Stomach (tissue), 4 donors: ENCODE data around the gene POLE.

Experiments used
- POLR2A ChIP-seq, 4 donors: fragments of 450-650 bp; IDR thresholded peaks; one replicate each; pipeline ENCODE4 v1.6.1; 2016; ENCODE audit warnings: antibody characterized with exemption in 4 of 4, control low read depth in 2 of 4, mild to moderate bottlenecking in 1 of 4, moderate library complexity in 1 of 4
- POLR2AphosphoS5 ChIP-seq, 3 donors: sonication (generic); formaldehyde crosslinking; IDR thresholded peaks; one replicate each; pipeline ENCODE4 v1.6.1; 2016; ENCODE audit warnings: antibody characterized with exemption in 3 of 3
- TF ChIP-seq, protein P1 (sequence below), 7 experiments: fragments of 450-650 bp in 4 of 7; fragments of 200-600 bp in 3 of 7; sonication (generic) in 3 of 7; IDR thresholded peaks; one replicate each; pipeline ENCODE4 v1.5.1; 2016 to 2019; ENCODE audit warnings: antibody characterized with exemption in 7 of 7, control low read depth in 2 of 7, mild to moderate bottlenecking in 1 of 7

DNA sequence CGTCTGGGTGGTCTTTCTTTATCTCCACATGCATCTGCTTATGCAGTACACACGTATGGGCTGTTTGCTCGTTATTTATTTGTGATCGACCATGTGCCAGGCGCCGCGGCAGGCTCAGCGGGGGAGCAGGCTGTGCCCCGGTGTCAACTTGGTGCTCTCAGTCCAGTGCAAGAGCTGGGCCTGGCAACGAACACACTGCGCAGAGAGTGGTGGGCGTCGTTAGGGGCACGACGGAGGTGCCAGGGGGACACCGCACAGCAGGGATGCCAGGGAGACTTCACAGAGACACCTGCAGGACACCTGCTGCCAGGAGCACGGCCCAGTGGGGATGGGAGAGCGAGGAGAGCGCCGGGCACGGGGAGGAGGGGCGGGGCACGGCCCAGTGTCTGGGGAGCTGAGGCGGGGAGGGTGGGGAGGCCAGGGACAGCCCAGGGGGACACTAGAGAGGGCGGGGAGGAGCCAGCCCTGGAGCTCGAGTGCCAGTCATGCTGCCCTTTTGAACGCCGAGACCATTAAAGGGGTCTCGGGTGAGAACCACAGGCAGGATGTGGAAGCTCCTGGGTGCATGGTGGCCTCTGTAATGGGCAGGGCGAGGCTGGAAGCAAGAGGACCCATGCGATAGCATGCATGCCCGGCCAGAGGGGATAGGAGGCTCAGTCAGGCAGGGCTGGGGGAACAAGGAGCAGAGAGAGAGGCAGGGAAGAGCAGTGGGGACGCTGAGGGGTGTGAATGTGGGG, 76.1 kb downstream of the POLE start:
- TF ChIP-seq, protein P1, sequence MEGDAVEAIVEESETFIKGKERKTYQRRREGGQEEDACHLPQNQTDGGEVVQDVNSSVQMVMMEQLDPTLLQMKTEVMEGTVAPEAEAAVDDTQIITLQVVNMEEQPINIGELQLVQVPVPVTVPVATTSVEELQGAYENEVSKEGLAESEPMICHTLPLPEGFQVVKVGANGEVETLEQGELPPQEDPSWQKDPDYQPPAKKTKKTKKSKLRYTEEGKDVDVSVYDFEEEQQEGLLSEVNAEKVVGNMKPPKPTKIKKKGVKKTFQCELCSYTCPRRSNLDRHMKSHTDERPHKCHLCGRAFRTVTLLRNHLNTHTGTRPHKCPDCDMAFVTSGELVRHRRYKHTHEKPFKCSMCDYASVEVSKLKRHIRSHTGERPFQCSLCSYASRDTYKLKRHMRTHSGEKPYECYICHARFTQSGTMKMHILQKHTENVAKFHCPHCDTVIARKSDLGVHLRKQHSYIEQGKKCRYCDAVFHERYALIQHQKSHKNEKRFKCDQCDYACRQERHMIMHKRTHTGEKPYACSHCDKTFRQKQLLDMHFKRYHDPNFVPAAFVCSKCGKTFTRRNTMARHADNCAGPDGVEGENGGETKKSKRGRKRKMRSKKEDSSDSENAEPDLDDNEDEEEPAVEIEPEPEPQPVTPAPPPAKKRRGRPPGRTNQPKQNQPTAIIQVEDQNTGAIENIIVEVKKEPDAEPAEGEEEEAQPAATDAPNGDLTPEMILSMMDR (IDR thresholded peaks at IDR 0.05), result no peak
- TF ChIP-seq POLR2A (IDR thresholded peaks at IDR 0.05), result no peak
- TF ChIP-seq POLR2AphosphoS5 (IDR thresholded peaks at IDR 0.05), result no peak
